SH-SY5Y (cell line): ENCODE results near the gene KCNAB2.

Source experiments
- GATA2 ChIP-seq: IDR thresholded peaks from 2 replicates; pipeline ENCODE4 v1.6.1; 2011; ENCODE audit warnings: mild to moderate bottlenecking, low read depth, low read length
- GATA3 ChIP-seq: IDR thresholded peaks from 2 replicates; pipeline ENCODE4 v1.6.1; 2011; ENCODE audit warnings: low read depth, mild to moderate bottlenecking, low read length, moderate library complexity

DNA sequence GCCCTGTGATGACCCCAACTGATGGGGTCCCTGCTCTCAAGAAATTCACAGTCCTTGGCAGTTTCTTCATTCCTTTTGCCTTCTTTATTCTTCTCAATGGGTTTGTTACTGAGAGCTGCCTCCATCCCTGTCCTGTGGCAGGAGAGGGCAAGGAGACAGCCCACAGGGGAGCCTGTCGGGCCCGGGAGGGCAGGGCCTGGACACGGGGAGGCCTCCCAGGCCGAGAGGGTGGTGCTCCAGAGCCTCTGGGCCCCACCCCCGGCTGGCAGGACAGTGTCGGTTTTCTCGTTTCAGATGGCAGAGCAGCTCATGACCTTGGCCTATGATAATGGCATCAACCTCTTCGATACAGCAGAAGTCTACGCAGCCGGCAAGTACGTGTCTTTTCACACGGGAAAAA, 36.2 kb downstream of the KCNAB2 start:
- TF ChIP-seq GATA3 = no peak
- no peak for TF ChIP-seq GATA2
